CD8-positive, alpha-beta memory T cell (primary cell): ENCODE results near the gene RNF213. TPM values are rescaled to one million over a fixed set of nuclear protein-coding genes. Genes with fewer than 3 reads are reported as not detected.

Experiments
- CTCF ChIA-PET: fragments of 350-600 bp; sonication (Branson Sonifier 250); formaldehyde crosslinking; loops from one replicate; lab custom pipeline; 2021; ENCODE audit warnings: antibody characterized with exemption; lab: Charles Lee
- POLR2A ChIA-PET: fragments of 350-600 bp; sonication (Branson Sonifier 250); formaldehyde crosslinking; loops from one replicate; lab custom pipeline; 2021; ENCODE audit warnings: antibody characterized with exemption; lab: Charles Lee
- DNase-seq, 5 donors: peaks; one replicate each; pipeline versions ENCODE4 v3.0.0 to v3.0.0-alpha.2; 2020 to 2022; ENCODE audit warnings: mixed read lengths in 1 of 5
- H3K27ac ChIP-seq: one replicate; pipeline ENCODE4 v1.7.0; 2013; ENCODE audit warnings: low read depth, mild to moderate bottlenecking, low read length, moderate library complexity
- H3K27me3 ChIP-seq: 2 replicates; pipeline ENCODE4 v1.7.0; 2013; ENCODE audit warnings: low read length, mild to moderate bottlenecking; ENCODE audit not compliant: insufficient read depth, poor library complexity, severe bottlenecking
- H3K36me3 ChIP-seq: 2 replicates; pipeline ENCODE4 v1.7.0; 2013; ENCODE audit warnings: mild to moderate bottlenecking, low read length, moderate library complexity; ENCODE audit not compliant: insufficient read depth
- H3K4me1 ChIP-seq: 2 replicates; pipeline ENCODE4 v1.7.0; 2013; ENCODE audit warnings: mild to moderate bottlenecking, low read length, moderate library complexity; ENCODE audit not compliant: insufficient read depth
- H3K4me3 ChIP-seq: 2 replicates; pipeline ENCODE4 v1.7.0; 2013; ENCODE audit warnings: mild to moderate bottlenecking, low read length
- H3K9me3 ChIP-seq: 2 replicates; pipeline ENCODE4 v1.7.0; 2013; ENCODE audit warnings: mild to moderate bottlenecking, low read length
- H3K27ac Mint-ChIP-seq, 8 donors: one replicate each; pipeline ENCODE4 v1.8.0; 2020 to 2021; ENCODE audit warnings: mixed read lengths in 8 of 8, mild to moderate bottlenecking in 6 of 8, inconsistent platforms in 3 of 8, moderate library complexity in 3 of 8
- H3K27me3 Mint-ChIP-seq, 2 donors: one replicate each; pipeline ENCODE4 v1.8.0; 2020 to 2021; ENCODE audit warnings: mixed read lengths in 2 of 2, mild to moderate bottlenecking in 1 of 2, moderate library complexity in 1 of 2
- H3K36me3 Mint-ChIP-seq, 3 donors: one replicate each; pipeline ENCODE4 v1.8.0; 2020 to 2021; ENCODE audit warnings: mixed read lengths in 3 of 3, inconsistent platforms in 1 of 3, mild to moderate bottlenecking in 1 of 3
- H3K4me1 Mint-ChIP-seq, 3 donors: one replicate each; pipeline ENCODE4 v1.8.0; 2020 to 2021; ENCODE audit warnings: mixed read lengths in 3 of 3, inconsistent platforms in 1 of 3, mild to moderate bottlenecking in 1 of 3
- H3K4me3 Mint-ChIP-seq, 7 donors: one replicate each; pipeline ENCODE4 v1.8.0; 2020 to 2021; ENCODE audit warnings: mixed read lengths in 7 of 7, mild to moderate bottlenecking in 6 of 7, moderate library complexity in 4 of 7, inconsistent platforms in 2 of 7
- H3K9me3 Mint-ChIP-seq, 5 donors: one replicate each; pipeline ENCODE4 v1.8.0; 2020 to 2022; ENCODE audit warnings: mixed read lengths in 5 of 5, mild to moderate bottlenecking in 3 of 5, moderate library complexity in 2 of 5, inconsistent platforms in 1 of 5
- polyA plus RNA-seq: library from polyadenylated mRNA; unstranded; fragments of 300-500 nt; fragmentation: Illumina TruSeq; gene quantifications from one replicate; pipeline ENCODE4 v1.2.3, GENCODE V29; 2021
- total RNA-seq, 2 experiments: library from RNA; stranded (reverse); gene quantifications; one replicate each; pipeline ENCODE4 v1.2.3, GENCODE V29; 2021

Gene RNF213
- total and polyA plus RNA-seq, 3 experiments from 2014 or later: 75.7 to 185 (median 184) TPM

DNA sequence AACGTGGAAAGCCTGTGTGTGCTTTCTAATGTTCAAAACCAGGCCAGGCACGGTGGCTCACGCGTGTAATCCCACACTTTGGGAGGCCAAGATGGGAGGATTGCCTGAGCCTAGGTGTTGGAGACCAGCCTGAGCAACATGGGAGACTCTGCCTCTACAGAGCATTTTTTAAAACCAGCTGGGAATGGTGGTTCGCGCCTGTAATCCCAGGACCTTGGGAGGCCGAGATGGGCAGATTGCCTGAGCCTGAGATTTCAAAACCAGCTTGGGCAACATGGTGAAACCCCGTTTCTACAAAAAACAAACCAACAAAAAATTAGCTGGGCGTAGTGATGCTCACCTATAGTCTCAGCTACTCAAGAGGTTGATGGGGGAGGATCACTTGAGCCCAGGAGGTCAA, 26.4 kb downstream of the RNF213 start:
- no peaks in the 10 kb centered on the region for H3K27me3 ChIP-seq
- POLR2A ChIA-PET: interaction anchor here (0.6 kb wide), 1 partner anchor 265 kb away, joined by 3 read pairs; no protein-coding TSS in a partner anchor
- H3K4me1 Mint-ChIP-seq: peaks cover 10 to 17% (median 12%) of the 10 kb centered on the region in 3 donors

DNA sequence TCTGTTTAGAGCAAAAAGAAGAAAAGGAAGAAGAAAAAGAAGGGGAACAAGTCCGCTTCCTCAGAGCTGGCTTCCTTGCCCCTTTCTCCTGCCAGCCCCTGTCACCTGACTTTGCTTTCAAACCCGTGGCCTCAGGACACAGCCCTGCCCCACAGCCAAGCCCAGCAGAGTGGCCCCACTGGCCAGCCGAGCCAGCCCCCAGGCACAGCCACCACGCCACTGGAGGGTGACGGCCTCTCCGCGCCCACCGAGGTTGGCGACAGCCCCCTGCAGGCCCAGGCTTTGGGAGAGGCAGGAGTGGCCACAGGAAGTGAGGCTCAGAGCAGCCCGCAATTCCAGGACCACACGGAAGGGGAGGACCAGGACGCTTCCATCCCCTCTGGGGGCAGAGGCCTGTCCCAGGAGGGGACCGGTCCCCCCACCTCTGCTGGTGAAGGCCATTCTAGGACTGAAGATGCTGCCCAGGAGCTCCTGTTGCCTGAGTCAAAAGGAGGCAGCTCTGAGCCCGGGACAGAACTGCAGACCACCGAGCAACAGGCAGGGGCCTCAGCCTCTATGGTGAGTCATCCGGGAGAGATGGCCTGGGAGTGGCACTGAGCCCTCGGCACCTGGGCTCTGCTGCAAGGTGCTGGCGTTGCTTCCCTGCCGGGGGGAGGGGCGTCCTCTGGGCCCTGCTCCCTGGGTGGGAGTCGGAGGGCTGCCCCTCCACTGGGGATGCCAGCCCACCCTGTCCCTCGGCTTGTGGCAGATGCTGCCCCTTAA, 27.3 kb downstream of the RNF213 start:
- CTCF ChIA-PET: interaction anchor here (1.0 kb wide), 1 partner anchor 10 kb away, joined by 3 read pairs; no protein-coding TSS in a partner anchor
- H3K36me3 Mint-ChIP-seq: peaks cover 7 to 82% (median 14%) of the 10 kb centered on the region in 3 donors

More for the DNA sequence above, 26.4 kb downstream of the RNF213 start:
- Mint-ChIP-seq H3K4me3 (peak overlapping the region in 1 of 7 donors; percentile 36), H3K27ac (peak overlapping the region in 4 of 8 donors; percentile 38 to 91 (median 61)), H3K27me3 (no peaks in the 10 kb centered on the region), H3K9me3 (no peaks in the 10 kb centered on the region), H3K36me3 (peaks cover 7 to 78% (median 12%) of the 10 kb centered on the region in 3 donors)
- CTCF ChIA-PET: interaction anchor here (1.3 kb wide), 1 partner anchor 9 kb away, joined by 5 read pairs; no protein-coding TSS in a partner anchor
- no peaks in the 10 kb centered on the region for H3K9me3 ChIP-seq
- no peak for DNase-seq
- no peaks in the 10 kb centered on the region for H3K4me1 ChIP-seq
- no peak overlapping the region for H3K4me3 ChIP-seq
- no peak overlapping the region for H3K27ac ChIP-seq
- H3K36me3 ChIP-seq: peaks cover 46% of the 10 kb centered on the region

DNA sequence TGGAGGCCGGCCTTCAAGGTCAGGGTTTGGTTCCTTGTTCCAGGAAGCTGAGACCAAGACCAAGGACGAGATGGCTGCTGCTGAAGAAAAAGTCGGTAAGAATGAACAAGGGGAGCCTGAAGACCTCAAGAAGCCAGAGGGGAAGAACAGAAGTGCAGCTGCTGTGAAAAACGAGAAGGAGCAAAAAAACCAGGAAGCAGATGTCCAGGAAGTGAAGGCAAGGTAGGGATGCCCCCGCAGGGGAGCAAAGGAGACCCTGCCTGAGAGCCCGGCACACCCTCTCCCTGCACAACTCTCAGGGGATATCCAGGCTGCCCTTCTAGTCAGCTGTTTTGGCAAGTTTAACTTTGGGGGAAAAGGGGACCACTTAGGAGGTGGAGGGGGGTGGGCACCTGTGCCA, 29.0 kb downstream of the RNF213 start:
- no peaks in the 10 kb centered on the region for H3K9me3 ChIP-seq
- no peak overlapping the region for H3K4me3 ChIP-seq
- ChIA-PET CTCF (interaction anchor here (0.7 kb wide), 1 partner anchor 51 kb away, joined by 4 read pairs; no protein-coding TSS in a partner anchor), POLR2A (no interaction called here)
- H3K27me3 Mint-ChIP-seq: no peaks in the 10 kb centered on the region
- H3K36me3 Mint-ChIP-seq: peaks cover 7 to 85% (median 19%) of the 10 kb centered on the region in 3 donors
- no peak overlapping the region for H3K4me3 Mint-ChIP-seq
- no peaks in the 10 kb centered on the region for H3K4me1 ChIP-seq
- no peak for DNase-seq
- peak overlapping the region in 3 of 8 donors; percentile 54 to 89 (median 74) for H3K27ac Mint-ChIP-seq
- no peaks in the 10 kb centered on the region for H3K27me3 ChIP-seq
- H3K4me1 Mint-ChIP-seq: peaks cover 8 to 18% (median 16%) of the 10 kb centered on the region in 3 donors
- H3K9me3 Mint-ChIP-seq: no peaks in the 10 kb centered on the region
- no peak overlapping the region for H3K27ac ChIP-seq
- peaks cover 57% of the 10 kb centered on the region for H3K36me3 ChIP-seq

More for the DNA sequence above, 27.3 kb downstream of the RNF213 start:
- Histone ChIP-seq H3K27ac (no peak overlapping the region), H3K36me3 (peaks cover 53% of the 10 kb centered on the region), H3K27me3 (no peaks in the 10 kb centered on the region), H3K4me3 (no peak overlapping the region), H3K4me1 (no peaks in the 10 kb centered on the region), H3K9me3 (no peaks in the 10 kb centered on the region)
- POLR2A ChIA-PET: interaction anchor here (0.6 kb wide), 1 partner anchor 266 kb away, joined by 3 read pairs; no protein-coding TSS in a partner anchor
- peaks cover 9 to 15% (median 10%) of the 10 kb centered on the region in 3 donors for H3K4me1 Mint-ChIP-seq
- DNase-seq: no peak
- peak overlapping the region in 4 of 8 donors; percentile 39 to 91 (median 58) for H3K27ac Mint-ChIP-seq
- H3K9me3 Mint-ChIP-seq: no peaks in the 10 kb centered on the region
- no peaks in the 10 kb centered on the region for H3K27me3 Mint-ChIP-seq
- peak overlapping the region in 1 of 7 donors; percentile 48 for H3K4me3 Mint-ChIP-seq

DNA sequence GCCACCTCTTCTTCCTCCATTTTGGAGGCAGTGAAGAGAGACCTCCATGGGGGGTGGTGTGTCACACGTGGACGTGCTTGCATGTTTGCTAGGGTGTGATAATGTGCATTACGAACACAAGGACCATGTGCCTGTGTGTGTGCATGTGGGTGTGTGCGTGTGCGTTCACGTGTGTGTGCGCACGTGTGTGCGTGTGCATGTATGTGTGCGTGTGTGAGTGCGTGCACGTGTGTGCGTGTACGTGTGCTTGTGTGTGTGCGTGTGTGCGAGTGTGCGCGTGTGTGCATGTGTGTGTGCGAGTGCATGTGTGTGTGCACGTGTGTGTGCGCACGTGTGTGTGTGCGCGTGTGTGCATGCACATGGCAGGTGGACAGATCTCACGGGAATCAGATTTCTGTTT, 29.5 kb downstream of the RNF213 start:
- peak overlapping the region in 2 of 8 donors; percentile 36 to 37 for H3K27ac Mint-ChIP-seq
- CTCF ChIA-PET: no interaction called here
- H3K36me3 Mint-ChIP-seq: peaks cover 7 to 85% (median 19%) of the 10 kb centered on the region in 3 donors
- no peaks in the 10 kb centered on the region for H3K9me3 ChIP-seq
- H3K27ac ChIP-seq: no peak overlapping the region
- H3K27me3 Mint-ChIP-seq: no peaks in the 10 kb centered on the region
- no peaks in the 10 kb centered on the region for H3K4me1 ChIP-seq
- no peaks in the 10 kb centered on the region for H3K9me3 Mint-ChIP-seq
- H3K4me3 Mint-ChIP-seq: no peak overlapping the region
- H3K36me3 ChIP-seq: peaks cover 62% of the 10 kb centered on the region
- POLR2A ChIA-PET: interaction anchor here (1.7 kb wide), 1 partner anchor 46 kb away, joined by 3 read pairs; no protein-coding TSS in a partner anchor
- peaks cover 6 to 16% (median 13%) of the 10 kb centered on the region in 3 donors for H3K4me1 Mint-ChIP-seq
- H3K27me3 ChIP-seq: no peaks in the 10 kb centered on the region
- DNase-seq: no peak
- H3K4me3 ChIP-seq: no peak overlapping the region

DNA sequence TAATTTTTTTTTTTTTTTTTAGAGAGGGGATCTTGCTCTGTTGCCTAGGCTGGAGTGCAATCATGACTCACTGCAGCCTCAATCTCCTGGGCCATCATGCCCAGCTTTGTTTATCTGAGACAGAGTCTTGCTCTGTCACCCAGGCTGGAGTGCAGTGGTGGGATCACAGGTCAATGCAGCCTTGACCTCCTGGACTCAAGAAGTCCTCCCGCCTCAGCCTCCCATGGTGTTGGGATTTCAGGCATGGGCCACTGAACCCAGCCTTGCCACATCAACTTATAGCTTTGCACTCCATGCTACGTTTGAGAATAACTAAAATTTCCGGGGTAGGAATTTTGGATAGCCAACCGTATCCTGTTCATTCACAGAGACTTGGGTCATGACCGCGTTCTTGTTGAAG, 30.6 kb downstream of the RNF213 start:
- no peak overlapping the region for H3K4me3 Mint-ChIP-seq
- H3K27ac Mint-ChIP-seq: peak overlapping the region in 2 of 8 donors; percentile 7 to 35
- Histone ChIP-seq H3K36me3 (peaks cover 73% of the 10 kb centered on the region), H3K4me3 (no peak overlapping the region), H3K27me3 (no peaks in the 10 kb centered on the region), H3K9me3 (no peaks in the 10 kb centered on the region), H3K4me1 (no peaks in the 10 kb centered on the region), H3K27ac (no peak overlapping the region)
- ChIA-PET CTCF (no interaction called here), POLR2A (interaction anchor here (1.7 kb wide), 1 partner anchor 45 kb away, joined by 3 read pairs; no protein-coding TSS in a partner anchor)
- no peak for DNase-seq
- H3K9me3 Mint-ChIP-seq: no peaks in the 10 kb centered on the region
- H3K36me3 Mint-ChIP-seq: peaks cover 7 to 89% (median 22%) of the 10 kb centered on the region in 3 donors
- peaks cover 6 to 16% (median 8%) of the 10 kb centered on the region in 3 donors for H3K4me1 Mint-ChIP-seq
- H3K27me3 Mint-ChIP-seq: no peaks in the 10 kb centered on the region

DNA sequence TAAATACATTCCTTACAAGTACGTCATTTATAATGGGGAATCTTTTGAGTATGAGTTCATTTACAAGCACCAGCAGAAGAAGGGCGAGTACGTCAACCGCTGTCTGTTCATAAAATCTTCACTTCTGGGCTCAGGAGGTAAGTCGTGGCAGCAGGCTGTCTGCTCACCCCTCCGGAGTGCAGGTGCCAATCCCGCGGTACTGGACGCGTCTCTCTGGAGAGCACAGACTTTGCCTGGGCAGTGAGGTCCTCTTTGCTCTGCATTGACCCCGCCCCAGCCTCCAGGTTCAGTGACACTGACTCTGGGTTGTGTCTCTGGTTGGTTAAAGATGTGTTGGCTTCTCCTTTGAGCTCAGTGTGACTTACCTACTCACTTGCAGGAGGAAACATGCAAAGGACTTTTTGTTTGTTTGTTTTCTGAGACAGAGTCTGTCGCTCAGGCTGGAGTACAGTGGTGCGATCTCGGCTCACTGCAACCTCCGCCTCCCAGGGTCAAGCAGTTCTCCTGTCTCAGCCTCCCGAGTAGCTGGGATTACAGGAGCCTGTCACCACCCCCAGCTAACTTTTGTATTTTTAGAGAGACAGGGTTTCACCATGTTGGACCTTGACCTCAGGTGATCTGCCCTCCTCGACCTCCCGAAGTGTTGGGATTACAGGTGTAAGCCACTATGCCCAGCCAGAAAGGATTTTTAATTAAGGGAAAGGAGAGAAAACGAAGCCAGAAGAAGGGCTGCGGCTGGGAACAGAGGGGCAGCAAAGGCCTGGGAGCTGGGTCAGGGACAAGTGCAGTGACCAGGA, 31.2 kb downstream of the RNF213 start:
- peak overlapping the region in 2 of 8 donors; percentile 7 to 80 for H3K27ac Mint-ChIP-seq
- CTCF ChIA-PET: interaction anchor here (2.2 kb wide), 1 partner anchor 96 kb away, joined by 5 read pairs; no protein-coding TSS in a partner anchor

DNA sequence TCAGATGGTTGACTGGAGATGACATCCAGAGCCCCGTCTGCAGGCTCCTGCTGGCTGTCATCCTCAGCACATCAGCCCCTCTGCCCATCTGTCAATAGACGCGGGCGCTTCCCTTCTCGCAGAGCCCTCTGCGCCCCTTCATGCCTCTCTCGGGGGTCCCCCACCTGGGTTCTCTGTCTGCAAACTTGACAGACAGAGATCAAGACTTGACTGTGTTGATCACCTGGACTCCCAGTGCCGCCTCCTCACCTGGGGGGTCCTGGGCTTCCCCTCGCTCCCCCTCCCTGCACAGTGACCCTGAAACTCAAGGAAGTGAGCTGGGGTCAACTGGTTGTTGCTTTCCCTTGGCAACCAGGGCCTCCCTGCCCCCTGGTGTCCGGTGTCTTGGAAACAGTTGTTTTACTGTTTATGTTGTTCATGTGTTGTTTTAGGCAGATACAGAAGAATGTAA, 31.9 kb downstream of the RNF213 start:
- Mint-ChIP-seq H3K36me3 (peaks cover 5 to 90% (median 27%) of the 10 kb centered on the region in 3 donors), H3K27ac (peak overlapping the region in 4 of 8 donors; percentile 54 to 85 (median 74)), H3K9me3 (no peaks in the 10 kb centered on the region), H3K4me3 (no peak overlapping the region), H3K4me1 (peaks cover 5 to 16% (median 7%) of the 10 kb centered on the region in 3 donors), H3K27me3 (no peaks in the 10 kb centered on the region)
- no peak for DNase-seq
- H3K27me3 ChIP-seq: no peaks in the 10 kb centered on the region
- H3K36me3 ChIP-seq: peaks cover 73% of the 10 kb centered on the region
- H3K4me1 ChIP-seq: no peaks in the 10 kb centered on the region
- CTCF ChIA-PET: interaction anchor here (0.6 to 2.2 kb wide), 2 partner anchors 97 to 728 kb away, joined by 4 to 5 read pairs; no protein-coding TSS in a partner anchor
- no peaks in the 10 kb centered on the region for H3K9me3 ChIP-seq
- POLR2A ChIA-PET: interaction anchor here (1.9 kb wide), 1 partner anchor 27 kb away, joined by 6 read pairs; no protein-coding TSS in a partner anchor
- H3K4me3 ChIP-seq: no peak overlapping the region
- H3K27ac ChIP-seq: no peak overlapping the region

More for the DNA sequence above, 31.2 kb downstream of the RNF213 start:
- Histone ChIP-seq H3K36me3 (peaks cover 74% of the 10 kb centered on the region), H3K4me1 (no peaks in the 10 kb centered on the region), H3K4me3 (no peak overlapping the region), H3K27me3 (no peaks in the 10 kb centered on the region), H3K27ac (no peak overlapping the region), H3K9me3 (no peaks in the 10 kb centered on the region)
- peaks cover 6 to 16% (median 7%) of the 10 kb centered on the region in 3 donors for H3K4me1 Mint-ChIP-seq
- no peaks in the 10 kb centered on the region for H3K27me3 Mint-ChIP-seq
- H3K36me3 Mint-ChIP-seq: peaks cover 7 to 93% (median 28%) of the 10 kb centered on the region in 3 donors
- no peak overlapping the region for H3K4me3 Mint-ChIP-seq
- H3K9me3 Mint-ChIP-seq: no peaks in the 10 kb centered on the region
- DNase-seq: no peak
- POLR2A ChIA-PET: interaction anchor here (1.7 kb wide), 1 partner anchor 44 kb away, joined by 3 read pairs; no protein-coding TSS in a partner anchor
